Neural progenitor cell (in vitro differentiated cells): Measurements from ENCODE around the gene TRABD2B.

ENCODE experiments used
- EZH2 ChIP-seq: fragments of 200-600 bp; sonication (generic); IDR thresholded peaks from 2 replicates; pipeline ENCODE4 v1.6.1; 2017; ENCODE audit warnings: antibody characterized with exemption, mild to moderate bottlenecking, moderate library complexity
- TF ChIP-seq, protein P1 (sequence below): fragments of 200-600 bp; sonication (generic); IDR thresholded peaks from 2 replicates; pipeline ENCODE4 v1.5.1; 2017; ENCODE audit warnings: antibody characterized with exemption, mild to moderate bottlenecking

GRCh38 chr1:47887475-47888293 lies 109.5 kb downstream of the TRABD2B start:
- TF ChIP-seq, protein P1, sequence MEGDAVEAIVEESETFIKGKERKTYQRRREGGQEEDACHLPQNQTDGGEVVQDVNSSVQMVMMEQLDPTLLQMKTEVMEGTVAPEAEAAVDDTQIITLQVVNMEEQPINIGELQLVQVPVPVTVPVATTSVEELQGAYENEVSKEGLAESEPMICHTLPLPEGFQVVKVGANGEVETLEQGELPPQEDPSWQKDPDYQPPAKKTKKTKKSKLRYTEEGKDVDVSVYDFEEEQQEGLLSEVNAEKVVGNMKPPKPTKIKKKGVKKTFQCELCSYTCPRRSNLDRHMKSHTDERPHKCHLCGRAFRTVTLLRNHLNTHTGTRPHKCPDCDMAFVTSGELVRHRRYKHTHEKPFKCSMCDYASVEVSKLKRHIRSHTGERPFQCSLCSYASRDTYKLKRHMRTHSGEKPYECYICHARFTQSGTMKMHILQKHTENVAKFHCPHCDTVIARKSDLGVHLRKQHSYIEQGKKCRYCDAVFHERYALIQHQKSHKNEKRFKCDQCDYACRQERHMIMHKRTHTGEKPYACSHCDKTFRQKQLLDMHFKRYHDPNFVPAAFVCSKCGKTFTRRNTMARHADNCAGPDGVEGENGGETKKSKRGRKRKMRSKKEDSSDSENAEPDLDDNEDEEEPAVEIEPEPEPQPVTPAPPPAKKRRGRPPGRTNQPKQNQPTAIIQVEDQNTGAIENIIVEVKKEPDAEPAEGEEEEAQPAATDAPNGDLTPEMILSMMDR = no peak
- TF ChIP-seq EZH2 = no peak
